SHP77 (cell line): ENCODE measurements around the gene SLC6A13.

Experiments
- DNase-seq, 2 experiments: peaks; one replicate each; lab custom pipeline; 2025; lab: John Stamatoyannopoulos, UW

The SLC6A13 gene

GRCh38 chr12:214003-214741 is 48.5 kb downstream of the SLC6A13 start, which contains the start of gene SLC6A12:
Gene SLC6A12 (minus strand): TSS chr12:214157. CDS start chr12:209986, 4,171 bp downstream.
- no peak for DNase-seq

GRCh38 chr12:213527-213932 is 49.1 kb downstream of the SLC6A13 start:
- no peak for DNase-seq

GRCh38 chr12:212715-213526 is 49.7 kb downstream of the SLC6A13 start:
- DNase-seq, result no peak

- DNase-seq, result no peak
Observed at GRCh38 chr12:212415-212714, 50.3 kb downstream of the SLC6A13 start.

- no peak for DNase-seq
Observed at GRCh38 chr12:211639-212414, 50.8 kb downstream of the SLC6A13 start.

GRCh38 chr12:211142-211465 is 51.5 kb downstream of the SLC6A13 start:
- no peak for DNase-seq

- no peak for DNase-seq
Observed at GRCh38 chr12:210277-211141, 52.1 kb downstream of the SLC6A13 start.

GRCh38 chr12:209851-210250 is 52.8 kb downstream of the SLC6A13 start:
- no peak for DNase-seq

GRCh38 chr12:209246-209645 is 53.4 kb downstream of the SLC6A13 start:
- no peak for DNase-seq

GRCh38 chr12:208813-209212 is 53.8 kb downstream of the SLC6A13 start:
- DNase-seq, result no peak

GRCh38 chr12:207804-208203 is 54.8 kb downstream of the SLC6A13 start:
- DNase-seq, result no peak

GRCh38 chr12:206746-207440 is 55.7 kb downstream of the SLC6A13 start:
- no peak for DNase-seq

GRCh38 chr12:205026-205425 is 57.6 kb downstream of the SLC6A13 start:
- DNase-seq, result no peak

GRCh38 chr12:204261-204678 is 58.4 kb downstream of the SLC6A13 start:
- DNase-seq, result no peak

GRCh38 chr12:203462-204260 is 59.0 kb downstream of the SLC6A13 start:
- DNase-seq, result no peak

GRCh38 chr12:203074-203461 is 59.6 kb downstream of the SLC6A13 start:
- DNase-seq, result no peak

- DNase-seq, result no peak
Observed at GRCh38 chr12:202081-202731, 60.4 kb downstream of the SLC6A13 start.

- DNase-seq, result no peak
Observed at GRCh38 chr12:201361-201760, 61.3 kb downstream of the SLC6A13 start.

GRCh38 chr12:198705-199104 is 63.9 kb downstream of the SLC6A13 start:
- DNase-seq, result no peak
